GM12892 (cell line): ENCODE results near the gene TOMM20.

Experiments
- POLR2A ChIP-seq: IDR thresholded peaks from 2 replicates; pipeline ENCODE4 v1.6.1; 2011; ENCODE audit warnings: low read depth, low read length, control low read depth
- POLR2AphosphoS5 ChIP-seq: IDR thresholded peaks from 2 replicates; pipeline ENCODE4 v1.6.1; 2011; ENCODE audit warnings: low read depth, low read length, control low read depth

- TF ChIP-seq POLR2A: 0 out of 2 replicates have a peak, but pooled peaks have one; percentile 18
- TF ChIP-seq POLR2AphosphoS5: peak; percentile 38
Observed at GRCh38 chr1:235075777-235076308, 52.8 kb downstream of the TOMM20 start.
